PFSK-1 (cell line): ENCODE measurements around the gene PLEKHM3.

Source experiments
- FOXP2 ChIP-seq: optimal IDR thresholded peaks from 2 replicates; pipeline ENCODE3; 2011; ENCODE audit warnings: borderline replicate concordance, control low read depth, inconsistent platforms; ENCODE audit not compliant: insufficient read depth; ENCODE audit errors: extremely low read length, extremely low read depth
- POLR2AphosphoS5 ChIP-seq: IDR thresholded peaks from 2 replicates; pipeline ENCODE4 v1.6.1; 2012; ENCODE audit warnings: low read depth, mild to moderate bottlenecking, control low read depth, low read length, moderate library complexity
- REST ChIP-seq, 2 experiments: IDR thresholded peaks; 2 replicates each; pipeline versions ENCODE4 v1.6.1 to v1.8.0; 2011 to 2012; ENCODE audit warnings: low read depth in 2 of 2, low read length in 2 of 2, control low read depth in 1 of 2, inconsistent platforms in 1 of 2, mild to moderate bottlenecking in 1 of 2, moderate library complexity in 1 of 2; ENCODE audit not compliant: insufficient read depth in 1 of 2
- SIN3A ChIP-seq: IDR thresholded peaks from 2 replicates; pipeline ENCODE4 v1.6.1; 2012; ENCODE audit warnings: mild to moderate bottlenecking, low read length, moderate library complexity, borderline replicate concordance; ENCODE audit not compliant: insufficient read depth
- TAF1 ChIP-seq: IDR thresholded peaks from 2 replicates; pipeline ENCODE4 v1.6.1; 2012; ENCODE audit warnings: low read length, control low read depth, borderline replicate concordance; ENCODE audit not compliant: insufficient read depth

The PLEKHM3 gene

GRCh38 chr2:207792244-207792785, 233.0 kb downstream of the PLEKHM3 start:
- TF ChIP-seq FOXP2 (no peak), SIN3A (no peak), REST (IDR thresholded peaks at IDR 0.05; ENCODE audit: insufficient read depth in 1 of 2, low read depth in 2 of 2, low read length in 2 of 2) (no peak), TAF1 (no peak), POLR2AphosphoS5 (no peak)

GRCh38 chr2:207791579-207792243, 233.6 kb downstream of the PLEKHM3 start:
- no peak for TF ChIP-seq FOXP2
- TF ChIP-seq SIN3A = no peak
- no peak for TF ChIP-seq TAF1
- no peak for TF ChIP-seq REST (IDR thresholded peaks at IDR 0.05; ENCODE audit: insufficient read depth in 1 of 2, low read depth in 2 of 2, low read length in 2 of 2)
- TF ChIP-seq POLR2AphosphoS5 = no peak

GRCh38 chr2:207790898-207791297, 234.4 kb downstream of the PLEKHM3 start:
- no peak for TF ChIP-seq SIN3A
- no peak for TF ChIP-seq TAF1
- TF ChIP-seq POLR2AphosphoS5 = no peak
- no peak for TF ChIP-seq REST (IDR thresholded peaks at IDR 0.05; ENCODE audit: insufficient read depth in 1 of 2, low read depth in 2 of 2, low read length in 2 of 2)
- no peak for TF ChIP-seq FOXP2

- TF ChIP-seq SIN3A = no peak
- no peak for TF ChIP-seq POLR2AphosphoS5
- TF ChIP-seq TAF1 = no peak
- TF ChIP-seq FOXP2 = no peak
- no peak for TF ChIP-seq REST (IDR thresholded peaks at IDR 0.05; ENCODE audit: insufficient read depth in 1 of 2, low read depth in 2 of 2, low read length in 2 of 2)
These were observed 237.5 kb downstream of the PLEKHM3 start for GRCh38 chr2:207787800-207788199.

GRCh38 chr2:207787017-207787416, 238.3 kb downstream of the PLEKHM3 start:
- TF ChIP-seq SIN3A = no peak
- no peak for TF ChIP-seq REST (IDR thresholded peaks at IDR 0.05; ENCODE audit: insufficient read depth in 1 of 2, low read depth in 2 of 2, low read length in 2 of 2)
- no peak for TF ChIP-seq POLR2AphosphoS5
- TF ChIP-seq FOXP2 = no peak
- TF ChIP-seq TAF1 = no peak
